HCT116 (cell line): ENCODE measurements around the gene CDKN2B-AS1. TPM values are rescaled to one million over a fixed set of nuclear protein-coding genes. Genes with fewer than 3 reads are reported as not detected.

Experiments
- ATAC-seq: fragments of 200-7000 bp; cut with Tn5 transposase; 2 replicates; pipeline ENCODE4 v1.9.1; 2020; ENCODE audit warnings: mild to moderate bottlenecking, moderate library complexity
- BruUV-seq: library from RNA; stranded (reverse); fragments of 400-500 nt; replicated peaks from 2 replicates; lab custom pipeline; 2021; lab: Mats Ljungman, UMichigan
- CTCF ChIA-PET: fragments of 300-600 bp; sonication (Branson Sonifier 250); formaldehyde crosslinking; loops from one replicate; lab custom pipeline; 2021; ENCODE audit warnings: antibody characterized with exemption; lab: Charles Lee
- POLR2A ChIA-PET: fragments of 300-600, 350-600 bp; sonication (Branson Sonifier 250); formaldehyde crosslinking; loops from one replicate; lab custom pipeline; 2021; ENCODE audit warnings: antibody characterized with exemption; lab: Charles Lee
- RAD21 ChIA-PET, 2 experiments: fragments of 300-600 bp; sonication (Branson Sonifier 250); formaldehyde crosslinking; loops; one replicate each; lab custom pipeline; 2023; ENCODE audit warnings: low total read pairs in 2 of 2; ENCODE audit not compliant: uncharacterized antibody in 2 of 2, unreplicated experiment in 2 of 2, low non-redundant PET in 1 of 2; lab: Charles Lee
- DNase-seq: peaks from one replicate; pipeline ENCODE4 v3.0.0-alpha.2; 2010; ENCODE audit warnings: low read depth, low spot score
- H2AFZ ChIP-seq: fragments of 200-600 bp; shearing (Covaris generic), sonication (generic); 2 replicates; pipeline ENCODE4 v1.6.1; 2017; ENCODE audit warnings: low read depth, mixed run types, mixed read lengths, antibody characterized with exemption, low read length; ENCODE audit not compliant: poor library complexity, severe bottlenecking
- H3K27ac ChIP-seq: 2 replicates; pipeline ENCODE4 v1.5.1; 2012; ENCODE audit warnings: low read depth, low read length
- H3K27me3 ChIP-seq: fragments of 200-600 bp; sonication (generic); 2 replicates; pipeline ENCODE4 v1.6.1; 2016; ENCODE audit warnings: mixed run types, low read length, mixed read lengths; ENCODE audit not compliant: insufficient read depth
- H3K36me3 ChIP-seq, 2 experiments: fragments of 200-500 bp in 1 of 2; fragments of 200-600 bp in 1 of 2; sonication (Bioruptor generic) in 1 of 2; sonication (generic) in 1 of 2; 2 replicates each; pipeline versions ENCODE4 v1.5.1 to v1.6.1; 2014 to 2016; ENCODE audit warnings: low read length in 2 of 2, inconsistent platforms in 1 of 2, mixed read lengths in 1 of 2, mixed run types in 1 of 2; ENCODE audit not compliant: insufficient read depth in 2 of 2, control insufficient read depth in 1 of 2
- H3K4me1 ChIP-seq, 2 experiments: fragments of 200-600 bp in 1 of 2; sonication (generic) in 1 of 2; 2 replicates each; pipeline versions ENCODE4 v1.5.1 to v1.6.1; 2012 to 2017; ENCODE audit warnings: low read length in 2 of 2, inconsistent platforms in 1 of 2, mild to moderate bottlenecking in 1 of 2, mixed read lengths in 1 of 2, mixed run types in 1 of 2, moderate library complexity in 1 of 2; ENCODE audit not compliant: insufficient read depth in 2 of 2, control insufficient read depth in 1 of 2
- H3K4me2 ChIP-seq: fragments of 200-600 bp; sonication (generic); 2 replicates; pipeline ENCODE4 v1.6.1; 2017; ENCODE audit warnings: mixed run types, low read length, mixed read lengths
- H3K4me3 ChIP-seq, 2 experiments: fragments of 200-600 bp in 1 of 2; sonication (generic) in 1 of 2; replicated peaks in 1 of 2; 2 replicates each; pipeline ENCODE4 v1.5.1; 2011 to 2016; ENCODE audit warnings: low read length in 2 of 2, control low read depth in 1 of 2, low read depth in 1 of 2, mild to moderate bottlenecking in 1 of 2, mixed read lengths in 1 of 2, mixed run types in 1 of 2
- H3K79me2 ChIP-seq: fragments of 200-600 bp; sonication (generic); 2 replicates; pipeline ENCODE4 v1.6.1; 2017; ENCODE audit warnings: mild to moderate bottlenecking, mixed run types, low read length, moderate library complexity, mixed read lengths; ENCODE audit not compliant: insufficient read depth
- H3K9ac ChIP-seq: fragments of 200-600 bp; sonication (generic); 2 replicates; pipeline ENCODE4 v1.6.1; 2016; ENCODE audit warnings: low read length, mixed read lengths
- H3K9me2 ChIP-seq: fragments of 200-600 bp; sonication (generic), shearing (Covaris generic); 2 replicates; pipeline ENCODE4 v1.6.1; 2017; ENCODE audit warnings: mixed run types, mild to moderate bottlenecking, moderate library complexity; ENCODE audit not compliant: insufficient read depth
- H3K9me3 ChIP-seq, 2 experiments: fragments of 200-500 bp in 1 of 2; fragments of 200-600 bp in 1 of 2; sonication (Bioruptor generic) in 1 of 2; sonication (generic) in 1 of 2; 2 replicates each; pipeline ENCODE4 v1.6.1; 2014 to 2017; ENCODE audit warnings: low read length in 2 of 2, mixed read lengths in 2 of 2, inconsistent platforms in 1 of 2, low read depth in 1 of 2, mild to moderate bottlenecking in 1 of 2, mixed run types in 1 of 2, moderate library complexity in 1 of 2; ENCODE audit not compliant: control insufficient read depth in 1 of 2, insufficient read depth in 1 of 2
- H4K20me1 ChIP-seq: fragments of 200-600 bp; sonication (generic), shearing (Covaris generic); 2 replicates; pipeline ENCODE4 v1.6.1; 2017; ENCODE audit warnings: mixed run types, mild to moderate bottlenecking, moderate library complexity; ENCODE audit not compliant: insufficient read depth
- CBX3 ChIP-seq: IDR thresholded peaks from 2 replicates; pipeline ENCODE4 v1.6.1; 2012; ENCODE audit warnings: low read depth
- CEBPB ChIP-seq: IDR thresholded peaks from 2 replicates; pipeline ENCODE4 v1.6.1; 2012; ENCODE audit warnings: low read depth
- CTCF ChIP-seq, 3 experiments: fragments of 200-600 bp in 1 of 3; sonication (generic) in 1 of 3; IDR thresholded peaks in 2 of 3; conservative IDR thresholded peaks in 1 of 3; 2 replicates each; pipeline ENCODE4 v1.5.1; 2012 to 2017; ENCODE audit warnings: low read depth in 2 of 3, low read length in 2 of 3, antibody characterized with exemption in 1 of 3, borderline replicate concordance in 1 of 3, control low read depth in 1 of 3, mild to moderate bottlenecking in 1 of 3, mixed read lengths in 1 of 3, mixed run types in 1 of 3, moderate library complexity in 1 of 3; ENCODE audit not compliant: insufficient read depth in 1 of 3
- EGR1 ChIP-seq: IDR thresholded peaks from 2 replicates; pipeline ENCODE4 v1.6.1; 2012; ENCODE audit warnings: low read depth
- ELF1 ChIP-seq: IDR thresholded peaks from 2 replicates; pipeline ENCODE4 v1.6.1; 2012; ENCODE audit warnings: low read depth, borderline replicate concordance
- EZH2phosphoT487 ChIP-seq: fragments of 200-600 bp; IDR thresholded peaks from 2 replicates; pipeline ENCODE4 v1.6.1; 2018; ENCODE audit warnings: antibody characterized with exemption, borderline replicate concordance
- MAX ChIP-seq: IDR thresholded peaks from 2 replicates; pipeline ENCODE4 v1.6.1; 2012
- POLR2AphosphoS5 ChIP-seq: IDR thresholded peaks from 2 replicates; pipeline ENCODE4 v1.6.1; 2011; ENCODE audit warnings: mild to moderate bottlenecking, low read depth, low read length, moderate library complexity
- SIN3A ChIP-seq: IDR thresholded peaks from 2 replicates; pipeline ENCODE4 v1.6.1; 2012; ENCODE audit warnings: low read depth
- SP1 ChIP-seq: IDR thresholded peaks from 2 replicates; pipeline ENCODE4 v1.6.1; 2012; ENCODE audit warnings: low read depth
- SRF ChIP-seq: IDR thresholded peaks from 2 replicates; pipeline ENCODE4 v1.6.1; 2012; ENCODE audit warnings: low read depth
- TCF7L2 ChIP-seq: IDR thresholded peaks from 2 replicates; pipeline ENCODE4 v1.7.0; 2011; ENCODE audit warnings: borderline replicate concordance, inconsistent platforms; ENCODE audit not compliant: insufficient read depth, insufficient read length; ENCODE audit errors: extremely low read depth
- YY1 ChIP-seq: IDR thresholded peaks from 2 replicates; pipeline ENCODE4 v1.6.1; 2011; ENCODE audit warnings: low read length, low read depth, moderate library complexity, mild to moderate bottlenecking; ENCODE audit not compliant: insufficient replicate concordance; ENCODE audit errors: extremely low read depth
- ZBTB33 ChIP-seq: IDR thresholded peaks from 2 replicates; pipeline ENCODE4 v1.6.1; 2011; ENCODE audit warnings: mild to moderate bottlenecking, low read length, moderate library complexity; ENCODE audit not compliant: insufficient replicate concordance; ENCODE audit errors: extremely low read depth
- ZNF274 ChIP-seq: fragments of 200-500 bp; sonication (Bioruptor generic); IDR thresholded peaks from 2 replicates; pipeline ENCODE4 v1.6.1; 2014; ENCODE audit warnings: mild to moderate bottlenecking, low read depth, low read length, inconsistent platforms
- intact Hi-C: fragments of 100-400 bp; cut with micrococcal nuclease; formaldehyde crosslinking; loops from 2 replicates; pipeline ENCODE4 v1.10.0; 2022
- total RNA-seq: library from RNA; stranded (reverse); gene quantifications from one replicate; pipeline ENCODE4 v1.2.1, GENCODE V29; 2021; ENCODE audit not compliant: unreplicated experiment

Gene CDKN2B-AS1
- total RNA-seq, 1 experiment from 2014 or later = 1.7 TPM

GRCh38 chr9:21989440-21990189 lies 5.0 kb upstream of the CDKN2B-AS1 start:
- no peak for DNase-seq
- no peaks in the 10 kb centered on the region for H4K20me1 ChIP-seq
- RAD21 ChIA-PET = no interaction called here
- CTCF ChIA-PET = interaction anchor here (1.1 kb wide), 1 partner anchor 20 kb away, joined by 4 read pairs; the partner anchor contains the start of gene CDKN2B
- peaks cover 64% of the 10 kb centered on the region for H3K79me2 ChIP-seq
- no peak overlapping the region for H2AFZ ChIP-seq
- H3K4me1 ChIP-seq = peaks cover 0 to 6% of the 10 kb centered on the region in 2 experiments; a peak in 2 of 4 replicates
- no peak for ATAC-seq
- POLR2A ChIA-PET = no interaction called here
- BruUV-seq = no TSS peak
- H3K4me3 ChIP-seq = no peak overlapping the region
- no peak overlapping the region for H3K4me2 ChIP-seq
- H3K9me3 ChIP-seq = no peaks in the 10 kb centered on the region
- H3K9ac ChIP-seq = no peak overlapping the region
- H3K27ac ChIP-seq = no peak overlapping the region
- no peaks in the 10 kb centered on the region for H3K36me3 ChIP-seq
- no peaks in the 10 kb centered on the region for H3K27me3 ChIP-seq
- intact Hi-C loops = no loop called here
- no peak for TF ChIP-seq SP1
- no peak for TF ChIP-seq SIN3A
- TF ChIP-seq CTCF (IDR thresholded peaks at IDR 0.05 in 2 of 3, conservative IDR thresholded peaks at IDR 0.05 in 1 of 3; ENCODE audit: borderline replicate concordance in 1 of 3, insufficient read depth in 1 of 3, low read depth in 2 of 3, low read length in 2 of 3) = no peak
- TF ChIP-seq ELF1 = no peak
- TF ChIP-seq EZH2phosphoT487 = no peak
- TF ChIP-seq YY1 = no peak
- no peak for TF ChIP-seq CEBPB
- TF ChIP-seq ZBTB33 = no peak
- no peak for TF ChIP-seq CBX3
- no peak for TF ChIP-seq MAX
- no peak for TF ChIP-seq ZNF274
- TF ChIP-seq EGR1 = no peak
- TF ChIP-seq SRF = no peak
- TF ChIP-seq TCF7L2 = no peak
- no peak for TF ChIP-seq POLR2AphosphoS5
- H3K9me2 ChIP-seq = no peaks in the 10 kb centered on the region
